Fibroblast of peridontal ligament (primary cell): Measurements from ENCODE around the gene MYO16.
"Not testable (repeated sequence)": the region's sequence is repeated elsewhere in the genome, so short reads cannot be mapped to it uniquely, and the experiment has no call there.

Experiments
- DNase-seq: peaks from one replicate; pipeline ENCODE4 v3.0.0-alpha.2; 2010; ENCODE audit errors: extremely low read depth

MYO16 gene

GRCh38 chr13:109058087-109058486 is 428.7 kb downstream of the MYO16 start:
- DNase-seq: no peak

- DNase-seq: no peak
These were observed 443.1 kb downstream of the MYO16 start for GRCh38 chr13:109072505-109072904.

- DNase-seq: no peak
These were observed 445.0 kb downstream of the MYO16 start for GRCh38 chr13:109074436-109074835.

GRCh38 chr13:109074853-109075252 is 445.4 kb downstream of the MYO16 start:
- DNase-seq: no peak

GRCh38 chr13:109087916-109088623 is 458.7 kb downstream of the MYO16 start:
- DNase-seq: no peak

GRCh38 chr13:109088624-109088917 is 459.2 kb downstream of the MYO16 start:
- no peak for DNase-seq

GRCh38 chr13:109090796-109091195 is 461.4 kb downstream of the MYO16 start:
- no peak for DNase-seq

- no peak for DNase-seq
These were observed 461.8 kb downstream of the MYO16 start for GRCh38 chr13:109091249-109091648.

GRCh38 chr13:109092186-109092585 is 462.8 kb downstream of the MYO16 start:
- DNase-seq: not testable (repeated sequence)

GRCh38 chr13:109093998-109094397 is 464.6 kb downstream of the MYO16 start:
- no peak for DNase-seq

- no peak for DNase-seq
These were observed 465.7 kb downstream of the MYO16 start for GRCh38 chr13:109095126-109095525.

GRCh38 chr13:109096101-109096500 is 466.7 kb downstream of the MYO16 start:
- no peak for DNase-seq

GRCh38 chr13:109100705-109101304 is 471.4 kb downstream of the MYO16 start:
- DNase-seq: no peak

GRCh38 chr13:109101550-109102144 is 472.2 kb downstream of the MYO16 start:
- DNase-seq: peak; percentile 8

GRCh38 chr13:109105899-109106298 is 476.5 kb downstream of the MYO16 start:
- DNase-seq: peak; percentile 68

GRCh38 chr13:109110159-109110558 is 480.7 kb downstream of the MYO16 start:
- no peak for DNase-seq

GRCh38 chr13:109111141-109111540 is 481.7 kb downstream of the MYO16 start:
- DNase-seq: no peak

- DNase-seq: no peak
These were observed 484.0 kb downstream of the MYO16 start for GRCh38 chr13:109113427-109113826.

- no peak for DNase-seq
These were observed 484.8 kb downstream of the MYO16 start for GRCh38 chr13:109114162-109114561.

GRCh38 chr13:109114991-109115390 is 485.6 kb downstream of the MYO16 start:
- no peak for DNase-seq

GRCh38 chr13:109118521-109118920 is 489.1 kb downstream of the MYO16 start:
- no peak for DNase-seq

GRCh38 chr13:109119896-109120295 is 490.5 kb downstream of the MYO16 start:
- DNase-seq: no peak

GRCh38 chr13:109121826-109122225 is 492.4 kb downstream of the MYO16 start:
- DNase-seq: no peak
